HG03520 (cell line): ENCODE data around the gene RNF39.

ENCODE experiments used
- ATAC-seq: cut with Tn5 transposase; IDR thresholded peaks from one replicate; pipeline ENCODE4 v1.9.1; 2021; ENCODE audit warnings: mild to moderate bottlenecking, moderate library complexity; ENCODE audit not compliant: unreplicated experiment

The RNF39 gene

GRCh38 chr6:30097902-30098768 is 22.6 kb upstream of the RNF39 start:
- no peak for ATAC-seq

GRCh38 chr6:30096829-30097228 is 21.3 kb upstream of the RNF39 start:
- ATAC-seq = no peak

GRCh38 chr6:30093951-30094661 is 18.5 kb upstream of the RNF39 start:
- ATAC-seq = no peak

- no peak for ATAC-seq
These were observed 17.4 kb upstream of the RNF39 start for GRCh38 chr6:30092852-30093543.

- ATAC-seq = no peak
These were observed 16.2 kb upstream of the RNF39 start for GRCh38 chr6:30091577-30092381.

GRCh38 chr6:30087876-30088275 is 12.3 kb upstream of the RNF39 start:
- ATAC-seq = no peak

GRCh38 chr6:30077218-30077617 is 1.6 kb upstream of the RNF39 start:
- no peak for ATAC-seq

- ATAC-seq = no peak
These were observed 492 bp upstream of the RNF39 start for GRCh38 chr6:30075790-30076732.

GRCh38 chr6:30074331-30075093 is 1.1 kb downstream of the RNF39 start:
- no peak for ATAC-seq

- ATAC-seq = no peak
These were observed 1.9 kb downstream of the RNF39 start for GRCh38 chr6:30073489-30074235.

GRCh38 chr6:30071858-30072257 is 3.7 kb downstream of the RNF39 start:
- ATAC-seq = no peak

GRCh38 chr6:30071081-30071818 is 4.3 kb downstream of the RNF39 start:
- no peak for ATAC-seq

- no peak for ATAC-seq
These were observed 8.0 kb downstream of the RNF39 start for GRCh38 chr6:30067460-30068139.

- peak; percentile 92 for ATAC-seq
These were observed 8.8 kb downstream of the RNF39 start, which contains the start of gene PPP1R11 for GRCh38 chr6:30066577-30067459. TSS of gene PPP1R11 (plus strand) at chr6:30067198. CDS start at chr6:30067411, 213 bp downstream.

GRCh38 chr6:30066082-30066481 is 9.5 kb downstream of the RNF39 start:
- no peak for ATAC-seq

GRCh38 chr6:30063315-30063714 is 12.3 kb downstream of the RNF39 start:
- ATAC-seq = no peak
